Left hindlimb (tissue), 1 donor: Measurements from ENCODE around the gene OGDHL.
"Not testable (repeated sequence)": the region's sequence is repeated elsewhere in the genome, so short reads cannot be mapped to it uniquely, and the experiment has no call there.

Experiments used
- DNase-seq: peaks from one replicate; pipeline ENCODE4 v3.0.0-alpha.2; 2018

OGDHL gene

GRCh38 chr10:49761789-49762565, at the start of gene OGDHL:
Gene OGDHL (minus strand): TSS chr10:49762323. CDS start chr10:49758592, 3,731 bp downstream.
- DNase-seq: peak; percentile 66

GRCh38 chr10:49803988-49804387, 41.9 kb upstream of the OGDHL start:
- DNase-seq: no peak

- no peak for DNase-seq
Observed at GRCh38 chr10:49798275-49798674, 36.2 kb upstream of the OGDHL start.

- no peak for DNase-seq
Observed at GRCh38 chr10:49791100-49791499, 29.0 kb upstream of the OGDHL start.

- DNase-seq: no peak
Observed at GRCh38 chr10:49784681-49785080, 22.6 kb upstream of the OGDHL start.

- DNase-seq: no peak
Observed at GRCh38 chr10:49783645-49784044, 21.5 kb upstream of the OGDHL start.

- DNase-seq: no peak
Observed at GRCh38 chr10:49781247-49781646, 19.1 kb upstream of the OGDHL start.

GRCh38 chr10:49778197-49778596, 16.1 kb upstream of the OGDHL start:
- no peak for DNase-seq

- no peak for DNase-seq
Observed at GRCh38 chr10:49776851-49777250, 14.7 kb upstream of the OGDHL start.

GRCh38 chr10:49775014-49775413, 12.9 kb upstream of the OGDHL start:
- DNase-seq: no peak

- DNase-seq: not testable (repeated sequence)
Observed at GRCh38 chr10:49772944-49773343, 10.8 kb upstream of the OGDHL start.

GRCh38 chr10:49771046-49771445, 8.9 kb upstream of the OGDHL start:
- not testable (repeated sequence) for DNase-seq

- DNase-seq: no peak
Observed at GRCh38 chr10:49769692-49770091, 7.6 kb upstream of the OGDHL start.

- no peak for DNase-seq
Observed at GRCh38 chr10:49768731-49769130, 6.6 kb upstream of the OGDHL start.

GRCh38 chr10:49768329-49768728, 6.2 kb upstream of the OGDHL start:
- DNase-seq: no peak

GRCh38 chr10:49767752-49768151, 5.6 kb upstream of the OGDHL start:
- no peak for DNase-seq

GRCh38 chr10:49766484-49766883, 4.4 kb upstream of the OGDHL start:
- no peak for DNase-seq

GRCh38 chr10:49762566-49762877, 399 bp upstream of the OGDHL start:
- DNase-seq: no peak

- DNase-seq: no peak
Observed at GRCh38 chr10:49761201-49761788, 828 bp downstream of the OGDHL start.

GRCh38 chr10:49760789-49761188, 1.3 kb downstream of the OGDHL start:
- no peak for DNase-seq

- DNase-seq: no peak
Observed at GRCh38 chr10:49759787-49760551, 2.2 kb downstream of the OGDHL start.

GRCh38 chr10:49758249-49758930, 3.7 kb downstream of the OGDHL start:
- DNase-seq: no peak

GRCh38 chr10:49756641-49757040, 5.5 kb downstream of the OGDHL start:
- no peak for DNase-seq
